ENCODE measurements around the gene SCN2A.

- TF ChIP-seq ZNF384 (IDR thresholded peaks at IDR 0.05) (no peak), BHLHE40 (IDR thresholded peaks at IDR 0.05; ENCODE audit: borderline replicate concordance) (no peak), FOXA1 (IDR thresholded peaks at IDR 0.05) (no peak), SP1 (IDR thresholded peaks at IDR 0.05) (no peak), FOXM1 (IDR thresholded peaks at IDR 0.05; ENCODE audit: borderline replicate concordance) (no peak), NFRKB (IDR thresholded peaks at IDR 0.05) (no peak), SUZ12 (IDR thresholded peaks at IDR 0.05) (no peak), FOXK2 (IDR thresholded peaks at IDR 0.05) (no peak), HDGF (IDR thresholded peaks at IDR 0.05; ENCODE audit: borderline replicate concordance) (no peak), ELF4 (IDR thresholded peaks at IDR 0.05) (no peak), CTBP1 (IDR thresholded peaks at IDR 0.05; ENCODE audit: borderline replicate concordance) (no peak)
These were observed 34.0 kb downstream of the SCN2A start for GRCh38 chr2:165273176-165273575.
